Cardiac muscle cell (in vitro differentiated cells and primary cell): ENCODE data around the gene ARHGAP25. TPM values are rescaled to one million over a fixed set of nuclear protein-coding genes. Genes with fewer than 3 reads are reported as not detected.

ENCODE experiments used
- DNase-seq, 2 donors: peaks; one replicate each; pipeline versions ENCODE4 v3.0.0 to v3.0.0-alpha.2; 2010 to 2017; ENCODE audit warnings: low read depth in 1 of 2, low spot score in 1 of 2
- H3K27ac ChIP-seq: fragments of 200-600 bp; sonication (generic); 2 replicates; pipeline ENCODE4 v1.5.1; 2016
- H3K27me3 ChIP-seq: fragments of 200-600 bp; sonication (generic); 2 replicates; pipeline ENCODE4 v1.6.0; 2016; ENCODE audit warnings: control low read depth
- H3K36me3 ChIP-seq: fragments of 200-600 bp; sonication (generic); 2 replicates; pipeline ENCODE4 v1.5.1; 2016; ENCODE audit warnings: control low read depth
- H3K4me1 ChIP-seq: fragments of 200-600 bp; sonication (generic); 2 replicates; pipeline ENCODE4 v1.8.1; 2017; ENCODE audit warnings: low read depth, mild to moderate bottlenecking, mixed run types
- H3K4me3 ChIP-seq: fragments of 200-600 bp; sonication (generic); 2 replicates; pipeline ENCODE4 v1.5.1; 2016; ENCODE audit warnings: mild to moderate bottlenecking
- H3K9me3 ChIP-seq: fragments of 200-600 bp; sonication (generic); 2 replicates; pipeline ENCODE4 v1.5.1; 2017; ENCODE audit warnings: low read depth, mild to moderate bottlenecking, control low read depth
- polyA plus RNA-seq: library from polyadenylated mRNA; unstranded; fragments of >200 nt; fragmentation: Nextera tagmentation; extraction: Ambion mirVana; gene quantifications from 2 replicates; pipeline ENCODE4 v1.2.1, GENCODE V29; 2016
- total RNA-seq: library from RNA; depleted of rRNA; stranded (reverse); fragments of >200 nt; gene quantifications from 2 replicates; pipeline ENCODE4 v1.2.3, GENCODE V29; 2016
- TF ChIP-seq, protein P1 (sequence below): IDR thresholded peaks from 2 replicates; pipeline ENCODE4 v1.5.1; 2012; ENCODE audit warnings: low read depth, mild to moderate bottlenecking, low read length

The ARHGAP25 gene
- total and polyA plus RNA-seq, 2 experiments from 2014 or later = 3.9 to 7.7 TPM

DNA sequence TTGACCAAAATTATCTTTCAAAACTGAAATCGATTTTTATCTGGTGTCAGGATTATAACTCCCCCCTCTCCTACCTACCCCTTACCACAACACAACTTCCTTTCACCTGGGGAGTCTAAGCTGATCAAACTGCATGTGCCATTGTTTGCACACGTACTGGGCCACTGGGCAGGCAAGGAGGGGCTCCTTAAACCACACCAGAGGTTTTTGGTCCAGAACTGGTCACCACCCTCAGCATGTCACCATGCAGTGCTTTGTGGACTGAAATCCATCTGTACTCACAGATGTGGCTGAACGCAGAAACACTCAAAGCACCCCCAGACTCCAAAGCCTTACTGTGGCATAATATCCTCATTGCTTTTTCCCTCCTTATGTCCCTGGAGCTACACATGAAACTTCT lies 13.9 kb upstream of the ARHGAP25 start:
- TF ChIP-seq, protein P1, sequence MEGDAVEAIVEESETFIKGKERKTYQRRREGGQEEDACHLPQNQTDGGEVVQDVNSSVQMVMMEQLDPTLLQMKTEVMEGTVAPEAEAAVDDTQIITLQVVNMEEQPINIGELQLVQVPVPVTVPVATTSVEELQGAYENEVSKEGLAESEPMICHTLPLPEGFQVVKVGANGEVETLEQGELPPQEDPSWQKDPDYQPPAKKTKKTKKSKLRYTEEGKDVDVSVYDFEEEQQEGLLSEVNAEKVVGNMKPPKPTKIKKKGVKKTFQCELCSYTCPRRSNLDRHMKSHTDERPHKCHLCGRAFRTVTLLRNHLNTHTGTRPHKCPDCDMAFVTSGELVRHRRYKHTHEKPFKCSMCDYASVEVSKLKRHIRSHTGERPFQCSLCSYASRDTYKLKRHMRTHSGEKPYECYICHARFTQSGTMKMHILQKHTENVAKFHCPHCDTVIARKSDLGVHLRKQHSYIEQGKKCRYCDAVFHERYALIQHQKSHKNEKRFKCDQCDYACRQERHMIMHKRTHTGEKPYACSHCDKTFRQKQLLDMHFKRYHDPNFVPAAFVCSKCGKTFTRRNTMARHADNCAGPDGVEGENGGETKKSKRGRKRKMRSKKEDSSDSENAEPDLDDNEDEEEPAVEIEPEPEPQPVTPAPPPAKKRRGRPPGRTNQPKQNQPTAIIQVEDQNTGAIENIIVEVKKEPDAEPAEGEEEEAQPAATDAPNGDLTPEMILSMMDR = no peak

DNA sequence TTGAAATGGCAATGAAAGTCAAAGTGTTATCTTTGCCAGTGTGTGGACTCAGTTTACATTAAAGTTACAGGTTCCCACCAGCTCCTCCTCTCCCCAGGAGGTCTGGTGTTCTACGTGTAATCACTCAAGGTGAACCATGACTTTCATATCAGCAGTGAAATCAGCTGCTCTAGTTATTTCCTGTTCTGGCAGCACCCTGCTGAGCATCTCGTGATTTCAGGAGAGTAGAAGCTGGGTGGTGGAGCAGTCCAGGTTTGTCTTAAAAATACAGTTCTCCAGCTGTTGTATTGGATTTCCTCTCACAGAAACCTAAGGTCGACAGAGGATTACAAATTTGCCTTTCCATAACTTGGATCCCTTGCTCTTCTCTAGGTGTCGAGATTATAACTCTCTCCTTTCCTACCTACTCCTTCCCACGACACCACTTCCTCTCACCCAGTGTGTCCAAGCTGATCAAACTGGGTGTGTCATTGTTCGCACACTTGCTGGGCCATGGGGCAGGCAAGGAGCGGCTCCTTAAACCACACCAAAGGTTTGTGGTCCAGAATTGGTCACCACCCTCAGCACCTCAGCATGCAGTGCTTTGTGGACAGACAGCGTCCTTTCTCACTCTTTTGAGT lies 13.0 kb upstream of the ARHGAP25 start:
- DNase-seq = no peak
- no peak overlapping the region for H3K27ac ChIP-seq

More for the DNA sequence above, 13.9 kb upstream of the ARHGAP25 start:
- no peaks in the 10 kb centered on the region for H3K27me3 ChIP-seq
- H3K36me3 ChIP-seq = no peaks in the 10 kb centered on the region
- no peak for DNase-seq
- no peak overlapping the region for H3K4me3 ChIP-seq
- H3K4me1 ChIP-seq = no peaks in the 10 kb centered on the region
- no peaks in the 10 kb centered on the region for H3K9me3 ChIP-seq
- no peak overlapping the region for H3K27ac ChIP-seq

DNA sequence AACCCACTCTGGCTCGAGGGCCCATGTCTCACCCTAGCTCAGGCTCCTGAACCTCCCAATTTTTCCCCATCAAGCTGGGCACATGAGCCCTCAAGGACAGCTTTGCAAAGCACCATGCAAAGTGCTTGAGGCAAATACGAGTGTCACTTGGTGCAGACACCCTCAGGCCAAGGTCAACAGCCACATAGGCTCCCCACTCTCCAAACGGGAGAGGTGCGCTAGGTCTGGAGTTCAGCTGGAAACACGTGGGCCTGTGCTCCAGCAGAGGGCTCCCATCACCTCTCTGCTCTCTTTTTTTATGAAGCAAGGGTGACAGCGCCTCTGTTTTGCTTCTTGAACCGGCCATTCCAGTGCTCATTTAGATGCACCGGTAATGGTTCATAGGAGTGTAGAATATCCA lies 11.9 kb upstream of the ARHGAP25 start:
- Histone ChIP-seq H3K27ac (no peak overlapping the region), H3K4me3 (no peak overlapping the region), H3K4me1 (no peaks in the 10 kb centered on the region), H3K9me3 (no peaks in the 10 kb centered on the region), H3K27me3 (no peaks in the 10 kb centered on the region), H3K36me3 (no peaks in the 10 kb centered on the region)
- peak in 1 of 2 donors; percentile 11 for DNase-seq
- TF ChIP-seq, protein P1 = peak; percentile 22

More for the DNA sequence above, 13.0 kb upstream of the ARHGAP25 start:
- Histone ChIP-seq H3K4me3 (no peak overlapping the region), H3K27me3 (no peaks in the 10 kb centered on the region), H3K9me3 (no peaks in the 10 kb centered on the region), H3K4me1 (no peaks in the 10 kb centered on the region), H3K36me3 (no peaks in the 10 kb centered on the region)
- TF ChIP-seq, protein P1 = no peak

DNA sequence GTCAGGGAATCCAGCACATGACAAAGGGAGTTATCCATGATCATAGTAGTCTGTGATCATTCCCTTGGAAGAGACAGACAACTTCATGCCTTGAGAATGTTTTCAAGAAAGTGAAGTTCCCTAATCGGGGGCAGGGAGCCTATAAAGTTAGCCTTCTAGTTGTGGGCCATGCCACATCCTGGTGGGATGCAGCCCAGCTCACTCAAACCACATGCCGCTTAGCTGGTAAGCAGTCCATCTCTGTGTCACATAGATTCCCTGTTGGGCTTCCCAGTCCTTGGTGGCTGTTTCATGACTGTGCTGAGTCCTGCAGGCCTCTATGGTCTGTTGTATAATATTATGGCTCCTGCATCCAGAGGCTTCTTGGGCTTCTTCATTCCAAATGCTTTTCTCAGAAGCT lies 11.4 kb upstream of the ARHGAP25 start:
- DNase-seq = no peak
- Histone ChIP-seq H3K4me3 (no peak overlapping the region), H3K36me3 (no peaks in the 10 kb centered on the region), H3K4me1 (no peaks in the 10 kb centered on the region), H3K9me3 (no peaks in the 10 kb centered on the region), H3K27me3 (no peaks in the 10 kb centered on the region), H3K27ac (no peak overlapping the region)
- TF ChIP-seq, protein P1 = no peak

DNA sequence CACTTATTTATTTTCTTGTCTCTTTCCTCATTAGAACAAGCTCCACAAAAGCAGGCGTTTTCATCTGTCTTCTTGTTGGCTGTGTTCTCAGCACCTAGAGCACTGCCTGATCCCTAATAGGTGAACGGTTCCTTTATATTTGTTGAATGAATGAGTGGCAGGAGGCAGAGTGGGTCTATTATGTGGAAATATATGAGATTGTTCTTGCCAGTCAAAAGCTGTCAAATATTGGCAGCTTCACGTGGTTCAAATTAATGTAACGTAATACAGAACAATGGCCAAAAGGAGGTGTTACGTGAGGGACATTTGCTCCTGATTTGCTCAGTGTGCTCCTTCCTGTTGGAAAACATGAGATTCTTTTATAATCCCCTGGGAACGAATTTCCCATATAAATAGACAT lies 8.5 kb upstream of the ARHGAP25 start:
- no peaks in the 10 kb centered on the region for H3K4me1 ChIP-seq
- H3K27ac ChIP-seq = no peak overlapping the region
- DNase-seq = no peak
- no peaks in the 10 kb centered on the region for H3K36me3 ChIP-seq
- H3K4me3 ChIP-seq = no peak overlapping the region
- H3K27me3 ChIP-seq = no peaks in the 10 kb centered on the region
- TF ChIP-seq, protein P1 = no peak
- H3K9me3 ChIP-seq = no peaks in the 10 kb centered on the region
